WTC11 (cell line): ENCODE data around the gene SNRNP25. TPM values are rescaled to one million over a fixed set of nuclear protein-coding genes. Genes with fewer than 3 reads are reported as not detected.

Experiments used
- ATAC-seq: fragments of 200-7000 bp; cut with Tn5 transposase; 2 replicates; pipeline ENCODE4 v1.10.0; 2021; ENCODE audit warnings: mild to moderate bottlenecking, moderate library complexity
- CTCF ChIA-PET: fragments of 300-600 bp; sonication (Branson Sonifier 250); formaldehyde crosslinking; loops from one replicate; lab custom pipeline; 2021; ENCODE audit warnings: antibody characterized with exemption; lab: Charles Lee
- POLR2A ChIA-PET: fragments of 350-600 bp; sonication (Branson Sonifier 250); formaldehyde crosslinking; loops from one replicate; lab custom pipeline; 2021; ENCODE audit warnings: antibody characterized with exemption; lab: Charles Lee
- DNase-seq: peaks from one replicate; pipeline ENCODE4 v3.0.0; 2021; ENCODE audit warnings: low spot score
- H3K27ac Mint-ChIP-seq: 2 replicates; pipeline ENCODE4 v1.8.0; 2021; ENCODE audit warnings: mixed read lengths
- H3K27me3 Mint-ChIP-seq: 2 replicates; pipeline ENCODE4 v1.8.0; 2021; ENCODE audit warnings: low read depth, mild to moderate bottlenecking, moderate library complexity, mixed read lengths
- H3K36me3 Mint-ChIP-seq: 2 replicates; pipeline ENCODE4 v1.8.0; 2021; ENCODE audit warnings: mixed read lengths
- H3K4me1 Mint-ChIP-seq: 2 replicates; pipeline ENCODE4 v1.8.0; 2022; ENCODE audit warnings: mixed read lengths
- H3K4me3 Mint-ChIP-seq: 2 replicates; pipeline ENCODE4 v1.8.0; 2021; ENCODE audit warnings: mild to moderate bottlenecking, moderate library complexity, mixed read lengths
- H3K9me3 Mint-ChIP-seq: 2 replicates; pipeline ENCODE4 v1.8.0; 2021; ENCODE audit warnings: mixed read lengths
- ESRRA ChIP-seq: sonication (generic); formaldehyde crosslinking; IDR thresholded peaks from 2 replicates; pipeline ENCODE4 v1.8.1; 2022; ENCODE audit warnings: mild to moderate bottlenecking, missing genetic modification reagents, borderline replicate concordance
- ETV6 ChIP-seq: sonication (generic); formaldehyde crosslinking; IDR thresholded peaks from 2 replicates; pipeline ENCODE4 v1.8.1; 2022; ENCODE audit warnings: mild to moderate bottlenecking, missing genetic modification reagents
- FOXK1 ChIP-seq: sonication (generic); formaldehyde crosslinking; IDR thresholded peaks from 2 replicates; pipeline ENCODE4 v1.8.0; 2022; ENCODE audit warnings: mild to moderate bottlenecking, moderate library complexity, missing genetic modification reagents
- FOXP1 ChIP-seq: sonication (generic); formaldehyde crosslinking; IDR thresholded peaks from 2 replicates; pipeline ENCODE4 v1.8.0; 2022; ENCODE audit warnings: missing genetic modification reagents, mild to moderate bottlenecking, moderate library complexity, borderline replicate concordance
- GRHL2 ChIP-seq: fragments of 250-450 bp; sonication (Bioruptor Pico); IDR thresholded peaks from 2 replicates; pipeline ENCODE4 v1.8.0; 2022; ENCODE audit warnings: mild to moderate bottlenecking, moderate library complexity; ENCODE audit not compliant: insufficient replicate concordance, severe bottlenecking
- HMGA2 ChIP-seq: fragments of 250-450 bp; sonication (Bioruptor Pico); IDR thresholded peaks from 2 replicates; pipeline ENCODE4 v1.4.0; 2021; ENCODE audit warnings: mild to moderate bottlenecking, moderate library complexity
- NR3C1 ChIP-seq: sonication (generic); formaldehyde crosslinking; conservative IDR thresholded peaks from 2 replicates; pipeline ENCODE4 v1.8.1; 2023; ENCODE audit warnings: low read depth, mild to moderate bottlenecking, missing genetic modification reagents
- SP1 ChIP-seq: sonication (generic); formaldehyde crosslinking; conservative IDR thresholded peaks from 2 replicates; pipeline ENCODE4 v1.8.1; 2022; ENCODE audit warnings: missing genetic modification reagents
- ZNF232 ChIP-seq: sonication (generic); formaldehyde crosslinking; IDR thresholded peaks from 2 replicates; pipeline ENCODE4 v1.8.0; 2022; ENCODE audit warnings: mild to moderate bottlenecking, missing genetic modification reagents
- ZNF416 ChIP-seq: fragments of 250-450 bp; sonication (Bioruptor Pico); IDR thresholded peaks from 2 replicates; pipeline ENCODE4 v1.9.0; 2021; ENCODE audit warnings: mild to moderate bottlenecking, inconsistent platforms
- total RNA-seq: library from RNA; stranded (reverse); gene quantifications from 3 replicates; pipeline ENCODE4 v1.2.3, GENCODE V29; 2021
- TF ChIP-seq, protein P1 (sequence below): sonication (generic); formaldehyde crosslinking; IDR thresholded peaks from 2 replicates; pipeline ENCODE4 v1.8.1; 2023; ENCODE audit warnings: mild to moderate bottlenecking, moderate library complexity, missing genetic modification reagents
- TF ChIP-seq, protein P2 (sequence below): sonication (generic); formaldehyde crosslinking; IDR thresholded peaks from 2 replicates; pipeline ENCODE4 v1.8.1; 2022; ENCODE audit warnings: missing genetic modification reagents, borderline replicate concordance
- TF ChIP-seq, protein P3 (sequence below): sonication (generic); formaldehyde crosslinking; IDR thresholded peaks from 2 replicates; pipeline ENCODE4 v1.8.0; 2022; ENCODE audit warnings: mild to moderate bottlenecking, missing genetic modification reagents
- TF ChIP-seq, protein P4 (sequence below): sonication (generic); formaldehyde crosslinking; conservative IDR thresholded peaks from 2 replicates; pipeline ENCODE4 v1.8.1; 2023; ENCODE audit warnings: mild to moderate bottlenecking, low read depth, missing genetic modification reagents, moderate library complexity
- TF ChIP-seq, protein P5 (sequence below): sonication (generic); formaldehyde crosslinking; IDR thresholded peaks from 2 replicates; pipeline ENCODE4 v1.8.1; 2023; ENCODE audit warnings: mild to moderate bottlenecking, missing genetic modification reagents
- TF ChIP-seq, protein P6 (sequence below): fragments of 250-450 bp; sonication (Bioruptor Pico); IDR thresholded peaks from 2 replicates; pipeline ENCODE4 v1.9.0; 2021; ENCODE audit warnings: moderate library complexity, mild to moderate bottlenecking, inconsistent platforms, borderline replicate concordance
- TF ChIP-seq, protein P7 (sequence below): fragments of 250-450 bp; sonication (Bioruptor Pico); IDR thresholded peaks from 2 replicates; pipeline ENCODE4 v1.8.0; 2021; ENCODE audit warnings: mild to moderate bottlenecking
- TF ChIP-seq, protein P8 (sequence below): sonication (generic); formaldehyde crosslinking; IDR thresholded peaks from 2 replicates; pipeline ENCODE4 v1.8.0; 2023; ENCODE audit warnings: mild to moderate bottlenecking, missing genetic modification reagents
- TF ChIP-seq, protein P9 (sequence below): fragments of 250-450 bp; sonication (Bioruptor Pico); conservative IDR thresholded peaks from 2 replicates; pipeline ENCODE4 v1.9.0; 2021; ENCODE audit warnings: mild to moderate bottlenecking

The SNRNP25 gene
- total RNA-seq, 1 experiment from 2014 or later: 55.9 TPM

DNA sequence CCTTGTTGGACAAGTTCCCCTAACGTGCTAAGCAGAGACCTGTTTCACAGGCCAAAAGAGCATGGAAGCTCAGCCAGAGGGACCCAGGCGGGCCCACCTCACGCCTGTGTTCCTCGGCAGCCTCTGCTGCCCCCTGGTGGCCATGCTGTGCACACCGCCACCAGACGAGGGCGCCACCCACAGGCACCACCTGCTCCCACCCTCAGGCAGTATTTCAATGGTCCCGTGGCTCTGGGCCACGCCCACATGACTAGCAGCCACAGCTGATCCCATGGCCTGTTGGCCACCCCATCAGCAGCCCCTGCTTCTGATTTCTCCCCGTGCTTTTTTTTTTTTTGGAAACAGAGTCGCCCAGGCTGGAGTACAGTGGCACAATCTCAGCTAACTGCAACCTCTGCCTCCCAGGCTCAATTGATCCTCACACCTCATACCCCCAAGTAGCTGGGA is 43.3 kb downstream of the SNRNP25 start:
- Mint-ChIP-seq H3K4me3 (no peak overlapping the region), H3K4me1 (no peaks in the 10 kb centered on the region; the same call in 1 of the 2 replicates), H3K36me3 (no peaks in the 10 kb centered on the region; the same call in 1 of the 2 replicates), H3K27ac (no peak overlapping the region), H3K9me3 (no peaks in the 10 kb centered on the region), H3K27me3 (no peaks in the 10 kb centered on the region)
- ChIA-PET CTCF (interaction anchor here (0.6 to 11.4 kb wide), 45 partner anchors 10 to 401 kb away, joined by 3 to 493 read pairs (median 5); partner anchors contain the start of genes ARHGDIG, FAM234A, HBM and HBQ1), POLR2A (interaction anchor here (0.6 to 2.5 kb wide), 7 partner anchors 10 to 389 kb away, joined by 3 to 12 read pairs (median 5); partner anchors contain the start of genes LUC7L and RHBDF1)
- DNase-seq (peak; percentile 95), ATAC-seq (peak; percentile 91)
- TF ChIP-seq, protein P1, sequence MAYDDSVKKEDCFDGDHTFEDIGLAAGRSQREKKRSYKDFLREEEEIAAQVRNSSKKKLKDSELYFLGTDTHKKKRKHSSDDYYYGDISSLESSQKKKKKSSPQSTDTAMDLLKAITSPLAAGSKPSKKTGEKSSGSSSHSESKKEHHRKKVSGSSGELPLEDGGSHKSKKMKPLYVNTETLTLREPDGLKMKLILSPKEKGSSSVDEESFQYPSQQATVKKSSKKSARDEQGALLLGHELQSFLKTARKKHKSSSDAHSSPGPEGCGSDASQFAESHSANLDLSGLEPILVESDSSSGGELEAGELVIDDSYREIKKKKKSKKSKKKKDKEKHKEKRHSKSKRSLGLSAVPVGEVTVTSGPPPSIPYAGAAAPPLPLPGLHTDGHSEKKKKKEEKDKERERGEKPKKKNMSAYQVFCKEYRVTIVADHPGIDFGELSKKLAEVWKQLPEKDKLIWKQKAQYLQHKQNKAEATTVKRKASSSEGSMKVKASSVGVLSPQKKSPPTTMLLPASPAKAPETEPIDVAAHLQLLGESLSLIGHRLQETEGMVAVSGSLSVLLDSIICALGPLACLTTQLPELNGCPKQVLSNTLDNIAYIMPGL (CRISPR knock-in tag): peak; percentile 73; the same call in 1 of the 2 replicates
- TF ChIP-seq, protein P2, sequence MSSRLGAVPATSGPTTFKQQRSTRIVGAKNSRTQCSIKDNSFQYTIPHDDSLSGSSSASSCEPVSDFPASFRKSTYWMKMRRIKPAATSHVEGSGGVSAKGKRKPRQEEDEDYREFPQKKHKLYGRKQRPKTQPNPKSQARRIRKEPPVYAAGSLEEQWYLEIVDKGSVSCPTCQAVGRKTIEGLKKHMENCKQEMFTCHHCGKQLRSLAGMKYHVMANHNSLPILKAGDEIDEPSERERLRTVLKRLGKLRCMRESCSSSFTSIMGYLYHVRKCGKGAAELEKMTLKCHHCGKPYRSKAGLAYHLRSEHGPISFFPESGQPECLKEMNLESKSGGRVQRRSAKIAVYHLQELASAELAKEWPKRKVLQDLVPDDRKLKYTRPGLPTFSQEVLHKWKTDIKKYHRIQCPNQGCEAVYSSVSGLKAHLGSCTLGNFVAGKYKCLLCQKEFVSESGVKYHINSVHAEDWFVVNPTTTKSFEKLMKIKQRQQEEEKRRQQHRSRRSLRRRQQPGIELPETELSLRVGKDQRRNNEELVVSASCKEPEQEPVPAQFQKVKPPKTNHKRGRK (CRISPR knock-in tag): no peak
- TF ChIP-seq, protein P3, sequence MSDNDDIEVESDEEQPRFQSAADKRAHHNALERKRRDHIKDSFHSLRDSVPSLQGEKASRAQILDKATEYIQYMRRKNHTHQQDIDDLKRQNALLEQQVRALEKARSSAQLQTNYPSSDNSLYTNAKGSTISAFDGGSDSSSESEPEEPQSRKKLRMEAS (CRISPR knock-in tag): peak; percentile 49; the same call in 1 of the 2 replicates
- TF ChIP-seq GRHL2 (CRISPR knock-in tag): no peak
- no peak for TF ChIP-seq FOXP1 (CRISPR knock-in tag)
- TF ChIP-seq, protein P4, sequence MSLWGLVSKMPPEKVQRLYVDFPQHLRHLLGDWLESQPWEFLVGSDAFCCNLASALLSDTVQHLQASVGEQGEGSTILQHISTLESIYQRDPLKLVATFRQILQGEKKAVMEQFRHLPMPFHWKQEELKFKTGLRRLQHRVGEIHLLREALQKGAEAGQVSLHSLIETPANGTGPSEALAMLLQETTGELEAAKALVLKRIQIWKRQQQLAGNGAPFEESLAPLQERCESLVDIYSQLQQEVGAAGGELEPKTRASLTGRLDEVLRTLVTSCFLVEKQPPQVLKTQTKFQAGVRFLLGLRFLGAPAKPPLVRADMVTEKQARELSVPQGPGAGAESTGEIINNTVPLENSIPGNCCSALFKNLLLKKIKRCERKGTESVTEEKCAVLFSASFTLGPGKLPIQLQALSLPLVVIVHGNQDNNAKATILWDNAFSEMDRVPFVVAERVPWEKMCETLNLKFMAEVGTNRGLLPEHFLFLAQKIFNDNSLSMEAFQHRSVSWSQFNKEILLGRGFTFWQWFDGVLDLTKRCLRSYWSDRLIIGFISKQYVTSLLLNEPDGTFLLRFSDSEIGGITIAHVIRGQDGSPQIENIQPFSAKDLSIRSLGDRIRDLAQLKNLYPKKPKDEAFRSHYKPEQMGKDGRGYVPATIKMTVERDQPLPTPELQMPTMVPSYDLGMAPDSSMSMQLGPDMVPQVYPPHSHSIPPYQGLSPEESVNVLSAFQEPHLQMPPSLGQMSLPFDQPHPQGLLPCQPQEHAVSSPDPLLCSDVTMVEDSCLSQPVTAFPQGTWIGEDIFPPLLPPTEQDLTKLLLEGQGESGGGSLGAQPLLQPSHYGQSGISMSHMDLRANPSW: no peak
- TF ChIP-seq, protein P5, sequence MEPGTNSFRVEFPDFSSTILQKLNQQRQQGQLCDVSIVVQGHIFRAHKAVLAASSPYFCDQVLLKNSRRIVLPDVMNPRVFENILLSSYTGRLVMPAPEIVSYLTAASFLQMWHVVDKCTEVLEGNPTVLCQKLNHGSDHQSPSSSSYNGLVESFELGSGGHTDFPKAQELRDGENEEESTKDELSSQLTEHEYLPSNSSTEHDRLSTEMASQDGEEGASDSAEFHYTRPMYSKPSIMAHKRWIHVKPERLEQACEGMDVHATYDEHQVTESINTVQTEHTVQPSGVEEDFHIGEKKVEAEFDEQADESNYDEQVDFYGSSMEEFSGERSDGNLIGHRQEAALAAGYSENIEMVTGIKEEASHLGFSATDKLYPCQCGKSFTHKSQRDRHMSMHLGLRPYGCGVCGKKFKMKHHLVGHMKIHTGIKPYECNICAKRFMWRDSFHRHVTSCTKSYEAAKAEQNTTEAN: no peak
- TF ChIP-seq SP1 (CRISPR knock-in tag): peak; percentile 86
- TF ChIP-seq ETV6 (CRISPR knock-in tag): peak; percentile 42; the same call in 1 of the 2 replicates
- TF ChIP-seq, protein P6, sequence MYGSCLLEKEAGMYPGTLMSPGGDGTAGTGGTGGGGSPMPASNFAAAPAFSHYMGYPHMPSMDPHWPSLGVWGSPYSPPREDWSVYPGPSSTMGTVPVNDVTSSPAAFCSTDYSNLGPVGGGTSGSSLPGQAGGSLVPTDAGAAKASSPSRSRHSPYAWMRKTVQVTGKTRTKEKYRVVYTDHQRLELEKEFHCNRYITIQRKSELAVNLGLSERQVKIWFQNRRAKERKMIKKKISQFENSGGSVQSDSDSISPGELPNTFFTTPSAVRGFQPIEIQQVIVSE: no peak
- TF ChIP-seq ZNF416 (CRISPR knock-in tag): no peak
- no peak for TF ChIP-seq HMGA2 (CRISPR knock-in tag)
- TF ChIP-seq, protein P7, sequence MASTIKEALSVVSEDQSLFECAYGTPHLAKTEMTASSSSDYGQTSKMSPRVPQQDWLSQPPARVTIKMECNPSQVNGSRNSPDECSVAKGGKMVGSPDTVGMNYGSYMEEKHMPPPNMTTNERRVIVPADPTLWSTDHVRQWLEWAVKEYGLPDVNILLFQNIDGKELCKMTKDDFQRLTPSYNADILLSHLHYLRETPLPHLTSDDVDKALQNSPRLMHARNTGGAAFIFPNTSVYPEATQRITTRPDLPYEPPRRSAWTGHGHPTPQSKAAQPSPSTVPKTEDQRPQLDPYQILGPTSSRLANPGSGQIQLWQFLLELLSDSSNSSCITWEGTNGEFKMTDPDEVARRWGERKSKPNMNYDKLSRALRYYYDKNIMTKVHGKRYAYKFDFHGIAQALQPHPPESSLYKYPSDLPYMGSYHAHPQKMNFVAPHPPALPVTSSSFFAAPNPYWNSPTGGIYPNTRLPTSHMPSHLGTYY: peak; percentile 71; the same call in 1 of the 2 replicates
- TF ChIP-seq, protein P8, sequence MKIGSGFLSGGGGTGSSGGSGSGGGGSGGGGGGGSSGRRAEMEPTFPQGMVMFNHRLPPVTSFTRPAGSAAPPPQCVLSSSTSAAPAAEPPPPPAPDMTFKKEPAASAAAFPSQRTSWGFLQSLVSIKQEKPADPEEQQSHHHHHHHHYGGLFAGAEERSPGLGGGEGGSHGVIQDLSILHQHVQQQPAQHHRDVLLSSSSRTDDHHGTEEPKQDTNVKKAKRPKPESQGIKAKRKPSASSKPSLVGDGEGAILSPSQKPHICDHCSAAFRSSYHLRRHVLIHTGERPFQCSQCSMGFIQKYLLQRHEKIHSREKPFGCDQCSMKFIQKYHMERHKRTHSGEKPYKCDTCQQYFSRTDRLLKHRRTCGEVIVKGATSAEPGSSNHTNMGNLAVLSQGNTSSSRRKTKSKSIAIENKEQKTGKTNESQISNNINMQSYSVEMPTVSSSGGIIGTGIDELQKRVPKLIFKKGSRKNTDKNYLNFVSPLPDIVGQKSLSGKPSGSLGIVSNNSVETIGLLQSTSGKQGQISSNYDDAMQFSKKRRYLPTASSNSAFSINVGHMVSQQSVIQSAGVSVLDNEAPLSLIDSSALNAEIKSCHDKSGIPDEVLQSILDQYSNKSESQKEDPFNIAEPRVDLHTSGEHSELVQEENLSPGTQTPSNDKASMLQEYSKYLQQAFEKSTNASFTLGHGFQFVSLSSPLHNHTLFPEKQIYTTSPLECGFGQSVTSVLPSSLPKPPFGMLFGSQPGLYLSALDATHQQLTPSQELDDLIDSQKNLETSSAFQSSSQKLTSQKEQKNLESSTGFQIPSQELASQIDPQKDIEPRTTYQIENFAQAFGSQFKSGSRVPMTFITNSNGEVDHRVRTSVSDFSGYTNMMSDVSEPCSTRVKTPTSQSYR (CRISPR knock-in tag): no peak
- no peak for TF ChIP-seq NR3C1 (CRISPR knock-in tag)
- no peak for TF ChIP-seq ESRRA (CRISPR knock-in tag)
- TF ChIP-seq ZNF232: no peak
- TF ChIP-seq, protein P9, sequence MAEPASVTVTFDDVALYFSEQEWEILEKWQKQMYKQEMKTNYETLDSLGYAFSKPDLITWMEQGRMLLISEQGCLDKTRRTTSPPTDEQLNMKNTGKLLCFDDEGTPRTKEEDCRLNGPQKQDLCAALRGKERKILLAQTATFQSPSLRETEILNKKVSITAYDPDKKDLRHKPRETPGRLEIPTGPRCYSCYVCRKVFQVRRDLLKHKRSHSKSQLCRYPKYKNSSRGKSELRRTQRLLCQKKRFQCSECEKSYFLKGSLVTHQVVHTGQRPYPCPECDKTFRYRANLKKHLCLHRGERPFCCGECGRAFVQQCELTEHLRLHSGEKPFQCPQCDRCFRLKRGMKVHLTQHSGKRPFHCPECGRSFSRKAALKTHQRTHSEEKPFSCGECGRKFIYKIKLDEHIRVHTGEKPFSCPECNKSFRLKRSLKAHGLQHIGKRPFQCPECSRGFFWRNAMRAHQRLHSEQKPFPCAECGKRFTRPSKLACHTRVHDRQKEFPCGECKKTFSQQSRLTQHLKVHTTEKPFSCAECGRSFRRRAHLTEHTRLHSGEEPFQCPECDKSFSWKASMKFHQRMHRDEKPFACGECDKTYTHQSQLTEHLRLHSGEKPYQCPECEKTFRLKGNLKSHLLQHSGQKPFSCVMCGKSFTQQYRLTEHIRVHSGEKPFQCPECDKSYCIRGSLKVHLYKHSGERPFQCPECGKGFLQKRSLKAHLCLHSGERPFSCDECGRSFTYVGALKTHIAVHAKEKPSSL: no peak
- 0 out of 2 replicates have a peak, but pooled peaks have one; percentile 54 for TF ChIP-seq FOXK1 (CRISPR knock-in tag)
